A549 treated with GW870086 at 1 μM for 4 hours (cell line): Measurements from ENCODE around the gene LEPR. TPM values are rescaled to one million over a fixed set of nuclear protein-coding genes. Genes with fewer than 3 reads are reported as not detected.

ENCODE experiments used
- total RNA-seq: library from RNA; stranded (reverse); fragments of 200-300 nt; extraction: Qiagen RNA extraction; gene quantifications from 5 replicates; pipeline ENCODE4 v1.2.3, GENCODE V29; 2022; ENCODE audit warnings: low read depth

LEPR gene
- total RNA-seq: 2.0 to 3.5 TPM (median 2.9 TPM) in 5 replicates

GRCh38 chr1:65420590-65421350, at the start of gene LEPR, which contains the start of gene LEPROT:
TSS of gene LEPR (plus strand) at chr1:65420668. CDS start at chr1:65565566, 144,898 bp downstream.
TSS of gene LEPROT (plus strand) at chr1:65420668. CDS start at chr1:65420725, 57 bp downstream.

Other genes starting within 250 kb of the LEPR start
- 4.8 to 8.0 TPM (median 7.7 TPM) in 5 replicates for gene DNAJC6, start 111.1 kb upstream of the LEPR start, total RNA-seq
- gene LEPROT, start within 50 bp of the LEPR start, total RNA-seq: 37.3 to 48.8 TPM (median 42.4 TPM) in 5 replicates